Lower lobe of right lung (tissue), 2 donors: ENCODE measurements around the gene RPS27L. TPM values are rescaled to one million over a fixed set of nuclear protein-coding genes. Genes with fewer than 3 reads are reported as not detected.

Experiments used
- ATAC-seq, 2 donors: fragments of 200-7000 bp; cut with Tn5 transposase; one replicate each; pipeline ENCODE4 v1.9.1; 2020 to 2022; ENCODE audit warnings: mild to moderate bottlenecking in 2 of 2, moderate library complexity in 2 of 2
- DNase-seq: peaks from one replicate; pipeline ENCODE4 v3.0.0-alpha.2; 2020
- H3K27ac ChIP-seq: fragments of 200-600 bp; one replicate; pipeline ENCODE4 v1.8.0; 2022
- H3K27me3 ChIP-seq: fragments of 200-600 bp; one replicate; pipeline ENCODE4 v1.8.0; 2022; ENCODE audit warnings: low read depth
- H3K36me3 ChIP-seq: fragments of 200-600 bp; one replicate; pipeline ENCODE4 v1.8.0; 2022; ENCODE audit warnings: mild to moderate bottlenecking
- H3K4me1 ChIP-seq: fragments of 200-600 bp; one replicate; pipeline ENCODE4 v1.8.0; 2022
- H3K4me3 ChIP-seq: fragments of 200-600 bp; one replicate; pipeline ENCODE4 v1.8.0; 2022; ENCODE audit warnings: mild to moderate bottlenecking
- H3K9me3 ChIP-seq: fragments of 200-600 bp; one replicate; pipeline ENCODE4 v1.8.0; 2022
- CTCF ChIP-seq: fragments of 200-600 bp; IDR thresholded peaks from one replicate; pipeline ENCODE4 v1.8.0; 2022; ENCODE audit warnings: antibody characterized with exemption, mild to moderate bottlenecking
- intact Hi-C: fragments of 100-400 bp; cut with DNase I; formaldehyde crosslinking; loops from one replicate; pipeline ENCODE4 v1.11.0; 2022
- total RNA-seq: library from RNA; stranded (reverse); fragmentation: NEBNext Ultra II Directional; extraction: Animal tissue kit (Norgen Biotek cat#: 25700); gene quantifications from one replicate; pipeline ENCODE4 v1.2.1, GENCODE V29; 2021
- donor health status: DM: no; HTN: yes; CAD: no; lungs with severe emphysema.

RPS27L gene
- total RNA-seq, 1 donor from 2014 or later = 184 TPM

DNA sequence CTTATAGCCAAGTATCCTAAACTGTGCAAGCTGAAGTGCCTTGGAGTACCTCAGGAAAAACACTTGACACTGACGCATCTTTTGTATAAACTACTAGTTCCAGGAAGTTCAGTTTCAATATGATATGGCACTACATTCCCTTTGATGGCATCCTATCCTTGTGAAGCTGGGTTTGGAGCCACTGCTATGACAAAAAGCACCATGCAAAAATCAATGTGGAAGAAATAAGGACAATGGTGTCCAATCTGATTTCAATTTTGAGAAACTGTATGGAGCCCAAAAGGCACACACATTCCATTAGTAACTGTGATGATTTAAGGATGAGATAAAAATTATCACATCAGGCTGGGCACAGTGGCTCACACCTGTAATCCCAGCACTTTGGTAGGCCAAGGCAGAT, 5.6 kb downstream of the RPS27L start:
- DNase-seq (no peak), ATAC-seq (no peak)
- Histone ChIP-seq H3K4me1 (peaks cover 29% of the 10 kb centered on the region), H3K27ac (no peak overlapping the region), H3K27me3 (no peaks in the 10 kb centered on the region), H3K4me3 (no peak overlapping the region), H3K9me3 (no peaks in the 10 kb centered on the region), H3K36me3 (peaks cover 65% of the 10 kb centered on the region)
- intact Hi-C loops = no loop called here
- TF ChIP-seq CTCF = no peak

DNA sequence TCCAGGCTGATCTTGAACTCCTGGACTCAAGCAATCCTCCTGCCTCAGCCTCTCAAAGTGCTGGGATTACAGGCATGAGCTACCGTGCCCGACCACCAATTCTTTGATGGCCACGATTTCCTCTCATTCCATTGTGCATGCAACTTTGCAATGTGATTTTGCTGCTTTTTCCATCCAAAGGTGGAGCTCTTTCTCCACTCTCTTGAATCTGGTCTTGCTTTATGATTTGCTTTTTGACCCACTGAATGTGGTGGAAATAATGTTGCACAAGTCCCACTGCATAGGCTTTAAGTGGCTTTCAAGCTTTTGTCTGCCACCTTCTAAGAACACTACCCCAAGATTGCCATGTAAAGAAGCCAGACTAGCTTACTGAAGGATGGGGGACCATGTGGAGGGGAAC, 10.6 kb downstream of the RPS27L start:
- Histone ChIP-seq H3K9me3 (no peaks in the 10 kb centered on the region), H3K27ac (no peak overlapping the region), H3K4me3 (no peak overlapping the region), H3K27me3 (no peaks in the 10 kb centered on the region), H3K4me1 (peaks cover 6% of the 10 kb centered on the region), H3K36me3 (peaks cover 37% of the 10 kb centered on the region)
- no peak for ATAC-seq
- no peak for TF ChIP-seq CTCF
- intact Hi-C loops = no loop called here
- DNase-seq = no peak

- no peak overlapping the region for H3K4me3 ChIP-seq
- intact Hi-C loops = no loop called here
- H3K4me1 ChIP-seq = peaks cover 4% of the 10 kb centered on the region
- ATAC-seq (no peak), DNase-seq (no peak)
- no peaks in the 10 kb centered on the region for H3K27me3 ChIP-seq
- H3K9me3 ChIP-seq = no peaks in the 10 kb centered on the region
- peaks cover 35% of the 10 kb centered on the region for H3K36me3 ChIP-seq
- H3K27ac ChIP-seq = no peak overlapping the region
- TF ChIP-seq CTCF = no peak
Observed at GRCh38 chr15:63145426-63145825, 11.9 kb downstream of the RPS27L start.

DNA sequence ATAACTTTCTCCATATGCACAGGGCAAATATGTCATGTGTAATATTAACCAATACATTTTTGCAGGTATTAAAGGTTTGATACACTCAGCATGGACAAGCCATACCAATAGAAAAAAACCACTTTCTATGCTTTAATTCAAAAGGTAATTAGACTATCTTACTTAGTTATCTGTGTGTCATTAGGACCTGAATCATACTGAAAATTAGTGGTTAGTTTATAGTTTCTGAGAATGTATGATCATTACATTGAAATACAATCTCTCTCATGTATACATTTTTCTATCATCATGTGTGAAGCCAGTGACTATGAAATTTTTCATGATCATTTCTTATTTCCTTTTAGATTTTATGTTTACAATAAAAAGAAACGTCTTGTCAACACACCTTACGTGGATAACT, 16.3 kb downstream of the RPS27L start:
- H3K27ac ChIP-seq = no peak overlapping the region
- intact Hi-C loops = no loop called here
- ATAC-seq (no peak), DNase-seq (no peak)
- H3K4me3 ChIP-seq = no peak overlapping the region
- H3K4me1 ChIP-seq = no peaks in the 10 kb centered on the region
- no peak for TF ChIP-seq CTCF
- no peaks in the 10 kb centered on the region for H3K27me3 ChIP-seq
- no peaks in the 10 kb centered on the region for H3K9me3 ChIP-seq
- H3K36me3 ChIP-seq = peaks cover 16% of the 10 kb centered on the region

DNA sequence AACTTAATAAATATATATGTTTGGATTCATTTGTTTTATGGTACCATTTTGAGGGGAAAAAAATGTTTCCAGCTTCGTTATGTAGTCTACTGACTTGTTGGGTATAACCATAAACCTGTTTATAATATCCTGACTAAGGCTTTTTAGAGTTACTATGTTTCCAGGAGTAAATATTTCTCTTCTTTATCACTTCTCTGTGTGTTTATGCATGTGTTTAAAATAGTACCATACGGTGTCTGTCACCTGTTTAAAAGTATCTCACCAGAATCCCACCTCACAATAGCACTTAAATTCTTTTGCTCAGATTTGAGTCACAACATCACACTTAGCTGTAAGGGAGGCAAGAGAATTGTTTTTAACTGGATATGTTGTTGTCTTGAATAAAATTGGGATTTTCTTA, 20.5 kb downstream of the RPS27L start:
- no peak for DNase-seq
- H3K4me1 ChIP-seq = peaks cover 15% of the 10 kb centered on the region
- TF ChIP-seq CTCF = no peak
- no peaks in the 10 kb centered on the region for H3K9me3 ChIP-seq
- no peak overlapping the region for H3K4me3 ChIP-seq
- peaks cover 6% of the 10 kb centered on the region for H3K36me3 ChIP-seq
- H3K27ac ChIP-seq = no peak overlapping the region
- intact Hi-C loops = no loop called here
- no peaks in the 10 kb centered on the region for H3K27me3 ChIP-seq
- ATAC-seq = no peak

- intact Hi-C loops = no loop called here
- ATAC-seq = peak; percentile 78 to 82
- H3K36me3 ChIP-seq = peaks cover 9% of the 10 kb centered on the region
- peaks cover 15% of the 10 kb centered on the region for H3K4me1 ChIP-seq
- TF ChIP-seq CTCF = no peak
- no peaks in the 10 kb centered on the region for H3K27me3 ChIP-seq
- H3K4me3 ChIP-seq = no peak overlapping the region
- peak overlapping the region; percentile 71 for H3K27ac ChIP-seq
- DNase-seq = no peak
- no peaks in the 10 kb centered on the region for H3K9me3 ChIP-seq
Observed at GRCh38 chr15:63135804-63136203, 21.5 kb downstream of the RPS27L start.
